ENCODE measurements around the gene TRPM2.
"Not testable (repeated sequence)": the region's sequence is repeated elsewhere in the genome, so short reads cannot be mapped to it uniquely, and the experiment has no call there.

TRPM2 gene

DNA sequence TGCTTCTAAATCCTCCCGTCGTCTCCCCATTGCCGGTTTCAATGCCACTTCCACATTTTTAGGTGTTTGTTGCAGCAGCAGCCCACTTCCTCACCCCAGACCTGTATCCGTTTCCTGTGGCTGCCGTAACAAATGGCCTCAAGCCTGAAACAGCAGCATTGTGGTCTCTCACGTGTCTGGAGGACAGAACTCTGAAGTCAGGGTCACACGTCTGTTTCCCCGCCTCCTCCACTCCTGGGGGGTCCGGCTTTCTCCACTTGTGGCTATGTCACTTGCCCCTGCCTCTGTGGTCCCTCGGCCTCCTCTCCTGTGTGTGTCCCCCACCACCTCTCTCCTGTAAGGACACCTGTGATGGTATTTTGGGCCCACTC, 21.8 kb downstream of the TRPM2 start:
- DNase-seq (ENCODE audit: low read depth): no peak

DNA sequence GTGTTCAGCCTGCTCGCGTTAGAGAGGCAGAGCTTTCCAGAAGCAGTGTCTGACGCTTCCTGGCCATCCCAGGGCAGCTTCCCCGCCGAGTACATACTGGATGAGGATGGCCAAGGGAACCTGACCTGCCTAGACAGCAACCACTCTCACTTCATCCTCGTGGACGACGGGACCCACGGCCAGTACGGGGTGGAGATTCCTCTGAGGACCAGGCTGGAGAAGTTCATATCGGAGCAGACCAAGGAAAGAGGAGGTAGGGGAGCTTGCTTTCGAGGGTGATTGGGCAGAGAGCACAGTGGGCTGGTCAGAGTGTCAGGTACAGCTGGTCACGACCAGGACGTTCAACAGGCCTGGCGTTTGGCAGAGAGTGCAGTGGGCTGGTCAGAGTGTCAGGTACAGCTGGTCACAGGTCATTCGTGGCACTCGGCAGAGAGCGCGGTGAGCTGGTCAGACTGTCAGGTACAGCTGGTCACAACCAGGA, 22.4 kb downstream of the TRPM2 start:
- no peak for DNase-seq (ENCODE audit: low read depth)

DNA sequence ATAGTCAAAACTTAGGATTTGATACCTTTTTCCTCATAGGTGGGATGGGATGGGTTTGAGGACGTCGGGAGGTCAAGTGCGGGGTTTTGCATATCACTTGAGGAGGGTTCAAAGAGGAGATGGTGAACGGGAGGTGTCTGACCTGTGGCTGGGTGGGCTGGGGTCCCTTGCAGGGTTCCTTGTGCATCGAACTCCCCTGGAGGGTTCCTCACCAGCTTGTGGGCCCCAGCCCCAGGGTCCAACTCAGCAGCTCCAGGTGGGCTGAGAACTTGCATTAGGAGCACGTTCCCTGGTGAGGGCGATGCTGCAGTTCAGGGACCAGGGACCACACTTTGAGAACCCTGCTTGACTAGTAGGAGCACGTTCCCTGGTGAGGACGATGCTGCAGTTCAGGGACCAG, 23.2 kb downstream of the TRPM2 start:
- no peak for DNase-seq (ENCODE audit: low read depth)

DNA sequence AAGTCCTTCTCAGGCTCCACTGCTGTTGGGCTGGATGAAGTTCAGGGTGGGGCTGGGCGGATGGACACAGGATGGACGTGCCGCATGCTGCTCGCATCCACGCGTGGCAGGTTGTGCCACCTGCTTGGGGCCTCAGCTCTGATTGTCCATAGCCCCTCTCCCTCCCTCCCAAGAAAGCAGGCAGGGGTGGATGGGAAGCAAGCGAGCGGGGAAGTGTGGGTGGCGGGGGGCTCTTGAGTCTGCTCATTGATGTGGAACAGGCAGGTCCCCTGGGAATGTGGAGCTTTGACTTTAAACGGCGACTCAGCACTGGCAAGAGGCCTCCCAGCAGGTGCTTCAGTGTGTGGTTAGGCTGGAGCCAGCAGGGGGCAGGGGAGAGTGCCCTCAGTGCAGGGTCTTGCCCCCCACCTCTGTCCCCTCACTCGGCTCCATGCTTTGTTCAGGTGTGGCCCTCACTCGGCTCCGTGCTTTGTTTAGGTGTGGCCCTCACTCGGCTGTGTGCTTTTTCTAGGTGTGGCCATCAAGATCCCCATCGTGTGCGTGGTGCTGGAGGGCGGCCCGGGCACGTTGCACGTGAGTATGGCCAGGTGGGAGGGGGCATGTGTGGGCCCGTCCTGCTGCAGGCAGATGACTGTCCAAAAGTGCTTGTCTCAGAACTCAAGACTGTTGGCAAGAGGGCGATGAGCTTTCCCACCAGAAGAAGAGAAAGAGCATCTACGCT, 23.9 kb downstream of the TRPM2 start:
- DNase-seq (ENCODE audit: low read depth): no peak

GRCh38 chr21:44377922-44378645, 24.7 kb downstream of the TRPM2 start:
- DNase-seq (ENCODE audit: low read depth): no peak

- DNase-seq (ENCODE audit: low read depth): no peak
Measured at GRCh38 chr21:44378646-44379514, 25.5 kb downstream of the TRPM2 start.

- no peak for DNase-seq (ENCODE audit: low read depth)
Measured at GRCh38 chr21:44379515-44379848, 26.1 kb downstream of the TRPM2 start.

DNA sequence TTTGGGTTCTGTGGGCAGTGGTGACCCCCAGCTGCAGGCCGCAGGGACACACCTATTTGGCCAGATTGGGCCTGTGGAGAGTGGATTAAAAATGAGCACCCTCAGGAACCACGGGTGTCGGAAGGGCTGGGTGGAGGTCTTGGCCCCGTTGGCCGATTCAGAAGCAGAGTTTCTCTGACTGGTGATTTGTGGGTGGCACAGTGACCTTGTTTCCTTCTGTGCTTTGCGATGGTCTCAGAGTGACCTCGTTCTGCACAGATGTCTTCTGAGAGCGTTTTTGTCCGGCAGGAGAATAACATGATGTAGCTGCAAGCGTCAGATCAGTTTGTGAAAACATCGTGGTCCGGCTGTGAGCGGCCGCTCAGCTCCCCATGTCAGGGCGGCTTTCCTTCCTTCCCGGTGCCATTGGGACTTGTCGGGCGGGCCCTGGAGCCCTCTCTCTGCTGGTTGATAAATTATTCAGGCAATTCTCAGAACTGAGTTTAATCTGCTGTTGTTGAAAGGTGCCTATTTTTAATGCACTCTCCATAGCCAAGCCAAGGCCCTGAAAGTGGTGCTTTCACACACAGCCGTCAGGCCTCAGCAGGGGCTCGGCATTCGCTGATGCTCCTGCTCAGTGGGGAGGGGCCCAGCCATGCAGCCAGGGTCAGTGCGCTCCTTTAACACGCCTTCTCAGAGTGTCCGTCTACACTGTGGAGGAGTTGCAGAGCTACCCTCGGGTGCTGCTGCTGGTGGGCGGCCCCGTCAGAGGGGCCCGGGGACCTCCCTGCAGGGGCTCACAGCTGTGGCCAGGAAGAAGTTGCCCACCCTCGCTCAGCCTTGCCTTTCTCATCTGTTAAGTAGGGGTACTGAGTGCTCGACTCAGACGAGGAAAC, 26.8 kb downstream of the TRPM2 start:
- no peak for DNase-seq (ENCODE audit: low read depth)

GRCh38 chr21:44380876-44381275, 27.5 kb downstream of the TRPM2 start:
- no peak for DNase-seq (ENCODE audit: low read depth)

- no peak for DNase-seq (ENCODE audit: low read depth)
Measured at GRCh38 chr21:44381874-44382273, 28.5 kb downstream of the TRPM2 start.

GRCh38 chr21:44382536-44382935, 29.1 kb downstream of the TRPM2 start:
- no peak for DNase-seq (ENCODE audit: low read depth)

DNA sequence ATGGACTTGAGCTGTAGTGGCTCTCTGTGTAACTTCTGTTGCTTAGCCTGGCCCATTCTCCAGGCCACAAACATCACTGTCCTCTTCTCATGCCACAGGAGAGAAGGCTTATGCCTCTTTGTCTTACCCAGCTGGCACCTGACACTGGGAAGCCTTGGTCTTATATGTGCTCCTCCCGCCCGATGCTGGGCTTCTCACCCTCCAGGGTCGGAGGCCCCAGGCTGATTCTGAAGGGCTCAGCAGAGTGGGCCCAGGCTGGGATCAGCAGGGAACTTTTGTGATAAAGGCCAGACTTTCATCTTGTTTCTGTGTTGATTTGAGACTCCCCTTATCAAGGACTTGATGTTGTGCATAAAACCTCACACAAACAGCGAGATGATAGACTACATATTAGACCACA, 29.8 kb downstream of the TRPM2 start:
- no peak for DNase-seq (ENCODE audit: low read depth)

- DNase-seq (ENCODE audit: low read depth): no peak
Measured at GRCh38 chr21:44384968-44385367, 31.5 kb downstream of the TRPM2 start.

DNA sequence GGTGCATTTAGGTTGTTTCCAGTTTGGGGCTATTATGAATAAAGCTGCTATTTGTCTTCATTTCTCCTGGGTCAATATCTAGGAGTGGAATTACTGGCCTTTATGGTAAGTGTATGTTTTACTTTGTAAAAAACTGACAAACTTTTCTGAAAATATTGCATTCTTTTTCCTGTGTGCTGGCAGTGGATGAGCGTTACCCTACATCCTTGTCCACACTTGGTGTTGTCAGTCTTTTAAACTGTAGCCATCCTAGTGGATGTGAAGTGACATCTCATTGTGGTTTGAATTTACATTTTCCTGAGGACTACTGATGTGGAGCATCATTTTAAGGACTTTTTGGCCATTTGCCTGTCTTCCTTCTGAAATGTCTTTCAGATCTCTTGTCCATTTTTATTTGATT, 35.9 kb downstream of the TRPM2 start:
- no peak for DNase-seq (ENCODE audit: low read depth)

DNA sequence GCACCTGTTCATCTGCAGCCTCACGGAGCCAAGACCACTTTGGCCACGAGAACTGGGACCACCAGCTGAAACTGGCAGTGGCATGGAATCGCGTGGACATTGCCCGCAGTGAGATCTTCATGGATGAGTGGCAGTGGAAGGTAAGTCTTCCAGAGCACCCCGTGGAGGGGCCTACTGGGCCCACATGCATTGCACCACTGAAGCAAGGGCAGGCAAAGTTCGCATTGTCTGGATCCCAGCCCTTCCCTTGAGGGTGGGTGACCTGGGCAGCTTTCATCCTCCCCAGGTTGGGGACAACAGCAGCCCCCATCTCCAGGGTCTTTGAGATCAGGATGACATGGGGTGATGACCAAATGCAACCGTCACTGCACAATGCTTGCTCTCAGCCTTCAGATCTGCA, 37.5 kb downstream of the TRPM2 start:
- no peak for DNase-seq (ENCODE audit: low read depth)

- no peak for DNase-seq (ENCODE audit: low read depth)
Measured at GRCh38 chr21:44391345-44392091, 38.1 kb downstream of the TRPM2 start.

GRCh38 chr21:44392185-44392584, 38.8 kb downstream of the TRPM2 start:
- DNase-seq (ENCODE audit: low read depth): no peak

- no peak for DNase-seq (ENCODE audit: low read depth)
Measured at GRCh38 chr21:44392916-44393315, 39.5 kb downstream of the TRPM2 start.

GRCh38 chr21:44394733-44395132, 41.3 kb downstream of the TRPM2 start:
- DNase-seq (ENCODE audit: low read depth): no peak

DNA sequence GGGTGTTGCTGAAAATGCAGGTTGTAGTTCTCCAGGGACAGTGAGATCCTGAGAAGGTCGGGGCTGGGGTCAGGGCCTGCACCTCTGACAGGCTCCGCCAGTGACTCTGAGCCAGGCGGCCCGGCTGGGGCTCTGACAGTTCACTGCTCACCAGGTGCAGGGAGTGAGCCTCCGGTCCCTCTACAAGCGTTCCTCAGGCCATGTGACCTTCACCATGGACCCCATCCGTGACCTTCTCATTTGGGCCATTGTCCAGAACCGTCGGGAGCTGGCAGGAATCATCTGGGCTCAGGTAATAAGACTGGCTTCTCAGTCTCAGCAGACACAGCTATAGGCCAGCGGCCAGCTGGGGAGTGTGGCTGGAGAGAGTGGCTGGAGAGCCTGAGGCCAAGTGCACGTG, 41.8 kb downstream of the TRPM2 start:
- DNase-seq (ENCODE audit: low read depth): no peak

DNA sequence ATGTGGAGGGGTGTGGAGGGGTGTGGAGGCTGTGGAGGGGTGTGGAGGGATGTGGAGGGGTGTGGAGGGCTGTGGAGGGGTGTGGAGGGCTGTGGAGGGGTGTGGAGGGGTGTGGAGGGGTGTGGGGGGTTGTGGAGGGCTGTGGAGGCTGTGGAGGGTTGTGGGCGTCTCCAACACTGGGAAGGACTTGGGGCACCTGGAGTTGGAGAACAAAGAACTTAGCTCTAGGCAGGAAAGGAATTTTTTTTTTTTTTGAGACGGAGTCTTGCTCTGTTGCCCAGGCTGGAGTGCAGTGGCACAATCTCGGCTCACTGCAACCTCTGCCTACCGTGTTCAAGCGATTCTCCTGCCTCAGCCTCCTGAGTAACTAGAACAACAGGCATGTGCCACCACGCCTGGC, 43.4 kb downstream of the TRPM2 start:
- not testable (repeated sequence) for DNase-seq (ENCODE audit: low read depth)

All from activated T-cell treated with anti-CD3 and anti-CD28 coated beads for 48 hours (primary cell).